ENCODE measurements around the gene SH3RF3.

GRCh38 chr2:109203246-109204011, 74.4 kb downstream of the SH3RF3 start:
- TF ChIP-seq POLR2A (IDR thresholded peaks at IDR 0.05; ENCODE audit: low read length) (no peak), GATA1 (IDR thresholded peaks at IDR 0.05; ENCODE audit: low read depth, low read length) (no peak)
